Measurements from ENCODE around the gene ARL5C.

DNA sequence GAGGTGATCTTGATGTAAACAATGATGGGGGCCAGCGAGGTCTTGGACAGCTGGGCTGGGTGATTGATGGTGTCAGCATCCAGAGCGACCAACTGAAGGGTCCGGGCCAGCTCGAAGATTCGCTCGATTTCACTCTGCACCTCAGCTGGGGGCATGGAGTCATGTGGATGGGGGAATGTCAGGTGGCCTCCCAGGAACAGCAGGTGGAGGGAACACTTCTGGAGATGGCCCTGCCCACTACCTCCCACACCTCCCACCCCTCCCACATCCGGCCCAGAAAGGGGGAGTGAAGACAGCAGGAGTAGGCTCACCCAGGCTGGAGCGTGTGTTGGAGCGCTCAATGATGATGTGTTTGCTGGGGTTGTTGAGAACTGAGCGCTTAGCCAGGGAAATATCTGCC, 17.8 kb upstream of the ARL5C start:
- no peak for TF ChIP-seq SIN3A (IDR thresholded peaks at IDR 0.05; ENCODE audit: borderline replicate concordance, insufficient read depth, low read length)
- no peak for TF ChIP-seq POLR2AphosphoS5 (IDR thresholded peaks at IDR 0.05; ENCODE audit: low read depth, low read length)
- no peak for TF ChIP-seq REST (IDR thresholded peaks at IDR 0.05; ENCODE audit: insufficient read depth in 1 of 2, low read depth in 2 of 2, low read length in 2 of 2)
- no peak for TF ChIP-seq TAF1 (IDR thresholded peaks at IDR 0.05; ENCODE audit: borderline replicate concordance, insufficient read depth, low read length)
- no peak for TF ChIP-seq FOXP2 (optimal IDR thresholded peaks at IDR 0.05; ENCODE audit: borderline replicate concordance, extremely low read depth, extremely low read length, insufficient read depth)

Measured in PFSK-1 (cell line).